Mucosa of stomach (tissue), 1 donor: ENCODE results near the gene TUBA8.

Source experiments
- H3K27me3 ChIP-seq: one replicate; pipeline ENCODE4 v1.7.0; 2013; ENCODE audit warnings: mild to moderate bottlenecking, low read length; ENCODE audit not compliant: control insufficient read depth, insufficient read depth
- H3K36me3 ChIP-seq: one replicate; pipeline ENCODE4 v1.7.0; 2013; ENCODE audit warnings: low read length; ENCODE audit not compliant: control insufficient read depth, insufficient read depth
- H3K4me1 ChIP-seq: one replicate; pipeline ENCODE4 v1.7.0; 2013; ENCODE audit warnings: mild to moderate bottlenecking, low read length; ENCODE audit not compliant: control insufficient read depth, insufficient read depth
- H3K4me3 ChIP-seq: one replicate; pipeline ENCODE4 v1.7.0; 2013; ENCODE audit warnings: low read length
- H3K9ac ChIP-seq: one replicate; pipeline ENCODE4 v1.7.0; 2013; ENCODE audit warnings: mild to moderate bottlenecking, low read length, moderate library complexity
- H3K9me3 ChIP-seq: one replicate; pipeline ENCODE4 v1.7.0; 2013; ENCODE audit warnings: mild to moderate bottlenecking, low read length, moderate library complexity; ENCODE audit not compliant: control insufficient read depth
- donor health status: Pancreatic carcinoma.

TUBA8 gene

DNA sequence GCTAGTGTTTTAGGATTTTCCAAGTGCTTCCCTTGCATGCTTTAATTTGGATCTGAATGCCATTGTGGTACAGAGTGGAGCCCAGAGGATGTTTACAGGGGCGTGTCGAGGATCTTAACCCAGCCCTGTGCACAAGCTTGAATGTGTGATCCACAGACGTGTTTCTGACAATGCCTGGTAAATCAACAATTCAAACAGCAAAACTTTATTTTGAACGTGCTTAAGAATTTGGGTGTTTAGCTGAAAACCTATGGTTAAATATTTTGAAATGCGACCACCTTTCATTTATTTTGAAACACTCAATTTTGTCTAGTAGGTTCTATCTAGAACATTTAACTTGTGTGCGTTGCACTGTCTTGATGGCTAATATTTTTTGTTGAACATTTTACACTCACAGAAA lies 1.8 kb downstream of the TUBA8 start:
- H3K36me3 ChIP-seq: no peaks in the 10 kb centered on the region
- no peak overlapping the region for H3K4me3 ChIP-seq
- no peaks in the 10 kb centered on the region for H3K9me3 ChIP-seq
- no peak overlapping the region for H3K9ac ChIP-seq
- peaks cover 14% of the 10 kb centered on the region for H3K4me1 ChIP-seq
- peaks cover 21% of the 10 kb centered on the region for H3K27me3 ChIP-seq

DNA sequence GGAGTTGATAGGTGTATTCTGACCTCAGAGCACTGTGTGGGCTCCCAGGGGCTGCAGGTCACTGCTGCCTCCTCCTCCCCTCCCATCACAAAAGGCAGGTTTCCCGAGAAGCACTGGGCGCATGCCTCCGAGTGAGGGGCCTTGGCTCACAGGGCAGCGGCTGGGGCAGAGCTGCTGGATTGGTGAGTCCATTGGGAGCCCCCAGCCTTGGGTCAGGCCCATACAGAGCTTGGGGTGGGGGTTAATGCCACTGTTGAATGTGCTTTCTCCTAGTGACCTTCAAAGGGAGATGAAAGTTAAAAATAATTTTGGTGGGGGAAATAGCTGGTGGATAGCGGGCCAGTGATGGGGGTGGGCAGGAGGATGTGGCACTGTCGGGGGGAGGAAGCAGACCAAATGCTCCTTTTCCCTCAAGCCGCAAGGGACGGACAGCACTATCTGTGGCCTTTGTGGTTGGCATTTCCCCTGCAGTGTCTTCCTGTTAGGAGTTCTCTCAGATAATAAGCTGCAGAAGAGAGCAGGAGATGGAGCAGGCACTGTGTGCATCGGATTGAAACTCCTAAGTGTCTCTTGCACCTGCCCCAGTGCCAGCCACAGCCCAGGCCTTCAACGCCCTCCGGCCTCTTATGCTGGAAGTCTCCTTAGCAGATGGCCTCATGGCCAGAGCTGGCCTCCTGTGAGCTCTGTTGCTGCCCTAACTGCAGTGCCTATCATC lies 3.2 kb downstream of the TUBA8 start:
- Histone ChIP-seq H3K4me1 (peaks cover 14% of the 10 kb centered on the region), H3K36me3 (no peaks in the 10 kb centered on the region), H3K27me3 (peaks cover 21% of the 10 kb centered on the region), H3K9me3 (no peaks in the 10 kb centered on the region), H3K9ac (no peak overlapping the region), H3K4me3 (no peak overlapping the region)

DNA sequence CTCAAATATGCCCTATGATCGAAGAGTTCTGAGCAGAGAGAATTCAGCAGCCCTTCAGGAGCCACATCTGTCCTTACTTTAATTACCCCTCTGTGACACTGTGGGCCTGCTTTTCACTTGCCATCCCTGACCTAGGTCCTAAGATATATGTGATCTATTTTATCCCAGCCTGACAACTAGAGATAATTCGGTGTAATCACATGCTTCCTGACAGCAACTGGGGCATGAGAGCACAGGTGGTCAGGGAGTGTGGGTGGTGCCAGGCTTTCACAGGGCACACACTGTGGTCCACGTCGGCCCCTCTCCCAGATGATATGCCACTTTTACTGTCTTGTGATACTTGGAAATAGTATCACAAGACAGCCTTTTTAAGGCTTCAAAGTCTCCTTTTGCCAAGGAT lies 3.9 kb downstream of the TUBA8 start:
- H3K9ac ChIP-seq: no peak overlapping the region

DNA sequence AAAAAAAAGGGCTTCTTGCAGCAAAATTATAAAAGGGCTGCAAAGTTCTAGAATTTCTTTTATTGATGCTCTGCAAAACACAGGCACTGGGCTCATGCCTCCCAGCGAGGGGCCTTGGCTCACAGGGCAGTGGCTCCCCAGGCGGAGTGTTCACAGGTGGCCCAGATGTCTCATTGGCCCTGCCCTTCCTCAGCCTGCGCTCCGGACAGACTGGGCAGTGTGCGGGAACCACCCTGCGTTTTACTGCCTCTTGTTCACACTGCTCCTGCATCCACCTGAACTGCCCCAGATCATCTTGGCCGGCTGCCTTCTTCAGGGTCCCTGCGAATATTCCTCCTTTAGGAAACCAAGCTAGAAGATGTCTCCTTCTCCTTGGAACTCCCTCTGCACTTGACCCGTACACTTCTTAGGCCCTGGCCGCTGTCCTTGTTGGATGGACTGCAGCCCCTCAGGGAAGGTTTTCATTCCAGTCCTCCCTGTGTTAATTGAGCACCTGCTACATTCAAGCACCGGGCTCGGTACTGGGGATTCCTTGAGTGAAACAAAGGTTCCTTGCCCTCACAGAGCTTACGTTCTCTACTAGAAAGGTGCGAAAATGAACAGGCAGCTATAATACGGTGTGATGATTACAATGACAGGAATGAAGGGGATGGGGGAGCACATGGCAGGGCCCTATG lies 4.5 kb downstream of the TUBA8 start:
- Histone ChIP-seq H3K27me3 (peaks cover 16% of the 10 kb centered on the region), H3K9ac (no peak overlapping the region), H3K4me3 (no peak overlapping the region), H3K9me3 (no peaks in the 10 kb centered on the region), H3K4me1 (peaks cover 10% of the 10 kb centered on the region), H3K36me3 (no peaks in the 10 kb centered on the region)

More for the DNA sequence above, 3.9 kb downstream of the TUBA8 start:
- Histone ChIP-seq H3K27me3 (peaks cover 21% of the 10 kb centered on the region), H3K4me1 (peaks cover 14% of the 10 kb centered on the region), H3K9me3 (no peaks in the 10 kb centered on the region), H3K36me3 (no peaks in the 10 kb centered on the region), H3K4me3 (no peak overlapping the region)

DNA sequence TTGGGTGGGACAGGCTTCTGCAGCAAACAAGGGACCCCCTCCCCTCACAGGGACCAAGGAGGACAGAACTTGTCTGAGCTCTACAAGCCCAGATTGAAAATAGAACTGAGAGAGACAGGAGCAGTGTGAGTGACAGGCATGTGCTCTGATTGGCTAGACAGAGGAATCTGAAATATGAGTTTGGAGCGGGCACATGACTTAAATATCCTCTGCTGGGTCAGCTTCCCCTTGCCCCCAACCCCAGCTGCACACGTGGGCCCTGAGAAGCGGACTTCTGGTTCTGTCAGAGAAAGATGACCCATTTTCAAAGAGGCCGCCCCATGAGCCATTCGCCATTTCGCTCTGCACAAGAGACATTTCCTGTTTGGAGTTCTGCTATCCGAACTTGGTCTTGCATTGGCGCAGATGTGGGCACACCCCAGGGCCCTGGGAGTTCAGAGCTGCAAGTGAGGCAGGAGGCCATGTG lies 5.3 kb downstream of the TUBA8 start:
- Histone ChIP-seq H3K9ac (no peak overlapping the region), H3K4me1 (peaks cover 6% of the 10 kb centered on the region)

DNA sequence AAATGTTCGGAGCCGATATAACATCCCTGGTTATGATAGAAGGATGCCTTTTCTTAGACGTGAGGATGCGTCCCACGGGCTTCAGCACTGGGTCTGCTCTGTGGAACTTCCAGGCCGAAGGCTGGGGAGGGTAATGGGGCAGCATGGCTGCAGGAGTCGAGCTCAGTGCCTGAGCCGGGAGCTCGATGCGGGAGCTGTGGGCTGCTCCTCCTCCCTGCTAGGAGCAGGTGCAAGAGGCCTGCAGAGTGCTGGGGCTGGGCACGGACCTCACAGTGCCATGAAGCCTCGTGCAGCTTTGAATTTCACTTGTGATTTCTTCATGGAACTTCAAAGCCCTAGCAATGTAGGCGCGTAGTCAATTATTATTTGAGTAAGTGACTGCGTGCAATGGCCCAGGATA lies 6.0 kb downstream of the TUBA8 start:
- H3K4me3 ChIP-seq: no peak overlapping the region
- H3K4me1 ChIP-seq: no peaks in the 10 kb centered on the region
- H3K9ac ChIP-seq: no peak overlapping the region
- peaks cover 4% of the 10 kb centered on the region for H3K27me3 ChIP-seq
- no peaks in the 10 kb centered on the region for H3K9me3 ChIP-seq
- H3K36me3 ChIP-seq: no peaks in the 10 kb centered on the region

More for the DNA sequence above, 5.3 kb downstream of the TUBA8 start:
- Histone ChIP-seq H3K9me3 (no peaks in the 10 kb centered on the region), H3K4me3 (no peak overlapping the region), H3K27me3 (peaks cover 11% of the 10 kb centered on the region), H3K36me3 (no peaks in the 10 kb centered on the region)

DNA sequence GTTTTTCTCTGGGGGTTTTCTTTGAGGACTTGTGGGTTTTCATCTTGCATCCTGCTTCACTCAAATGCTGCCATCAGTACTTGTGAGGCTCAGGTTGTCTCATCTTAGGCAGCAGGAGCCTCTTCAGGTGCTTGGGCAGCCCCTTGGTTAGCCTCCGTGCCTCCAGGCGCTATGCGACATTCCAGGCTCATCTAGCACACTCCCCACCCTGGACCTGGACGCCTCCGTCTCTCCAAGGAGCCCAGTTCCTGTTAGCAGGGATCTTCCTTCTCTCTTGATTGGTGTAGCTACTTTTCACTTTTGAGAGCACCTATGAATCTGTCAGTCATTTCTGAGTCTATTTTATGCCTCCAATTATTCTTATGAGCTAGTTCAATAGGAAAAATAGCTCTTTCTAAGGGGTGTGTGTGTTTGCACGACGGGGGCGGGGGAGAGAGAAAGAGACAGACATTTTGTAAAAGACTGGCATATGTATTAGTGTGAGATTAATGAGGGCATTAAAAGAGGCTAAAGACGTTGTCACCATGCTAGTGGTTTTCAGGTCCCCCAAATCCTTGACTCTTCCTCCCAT lies 7.8 kb downstream of the TUBA8 start:
- Histone ChIP-seq H3K27me3 (no peaks in the 10 kb centered on the region), H3K9ac (no peak overlapping the region), H3K4me1 (no peaks in the 10 kb centered on the region), H3K36me3 (no peaks in the 10 kb centered on the region), H3K4me3 (no peak overlapping the region), H3K9me3 (no peaks in the 10 kb centered on the region)

DNA sequence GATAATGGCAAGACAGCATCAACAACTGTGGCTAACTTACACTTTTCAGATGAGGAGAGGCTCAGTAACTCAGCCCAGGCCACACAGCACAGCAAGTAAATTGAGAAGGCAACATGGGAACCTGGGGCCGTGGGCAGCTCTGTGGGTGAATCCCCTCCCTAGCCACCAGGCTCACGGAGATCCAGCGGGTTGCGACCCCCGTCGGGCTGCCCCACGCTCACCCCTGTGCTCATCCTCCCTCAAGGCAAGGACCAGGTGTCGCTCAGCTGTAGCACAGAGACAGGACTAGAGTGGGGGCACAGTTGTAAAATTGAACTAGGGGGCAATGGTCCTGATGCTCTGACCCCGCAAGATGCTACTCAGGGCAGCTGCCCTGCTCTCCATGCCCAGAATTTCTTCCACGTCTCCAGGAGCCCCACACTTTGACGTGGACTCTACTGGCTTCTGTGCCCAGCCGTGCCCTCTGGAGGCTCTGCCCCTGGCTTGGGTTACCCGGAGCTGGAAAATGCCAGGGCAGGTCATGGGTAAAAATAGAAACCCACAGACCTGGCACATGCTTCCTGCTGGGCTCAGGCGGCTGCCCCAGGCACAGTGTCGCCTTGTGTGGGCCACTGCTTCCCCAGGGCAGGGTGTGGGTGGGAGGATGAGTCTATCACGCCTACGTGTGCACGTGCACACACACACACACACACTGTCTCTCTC lies 9.0 kb downstream of the TUBA8 start:
- H3K9ac ChIP-seq: no peak overlapping the region
- no peaks in the 10 kb centered on the region for H3K9me3 ChIP-seq
- H3K36me3 ChIP-seq: no peaks in the 10 kb centered on the region
- H3K4me1 ChIP-seq: no peaks in the 10 kb centered on the region
- no peaks in the 10 kb centered on the region for H3K27me3 ChIP-seq
- H3K4me3 ChIP-seq: no peak overlapping the region

DNA sequence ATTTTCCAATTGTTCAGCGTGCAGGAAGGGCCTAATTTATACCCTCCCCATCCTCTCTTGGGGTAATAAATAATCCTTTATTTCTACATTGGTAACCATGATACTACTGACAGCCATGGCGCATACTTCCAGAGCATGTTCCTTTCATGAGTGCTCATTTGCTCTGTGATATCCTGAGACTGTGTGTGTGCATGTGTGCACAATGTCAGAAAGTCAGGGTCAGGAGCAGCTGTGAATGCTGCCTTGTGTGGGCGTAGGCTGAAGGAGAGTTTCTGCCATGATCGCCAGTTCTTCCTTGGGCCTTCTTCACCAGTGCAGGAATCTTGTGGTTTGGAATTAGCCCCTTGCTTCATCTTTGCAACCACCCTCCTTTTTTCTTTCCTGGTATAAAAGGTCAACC lies 10.2 kb downstream of the TUBA8 start:
- no peaks in the 10 kb centered on the region for H3K27me3 ChIP-seq
- no peaks in the 10 kb centered on the region for H3K36me3 ChIP-seq
- H3K9me3 ChIP-seq: no peaks in the 10 kb centered on the region
- H3K4me3 ChIP-seq: no peak overlapping the region
- no peaks in the 10 kb centered on the region for H3K4me1 ChIP-seq
- H3K9ac ChIP-seq: no peak overlapping the region

DNA sequence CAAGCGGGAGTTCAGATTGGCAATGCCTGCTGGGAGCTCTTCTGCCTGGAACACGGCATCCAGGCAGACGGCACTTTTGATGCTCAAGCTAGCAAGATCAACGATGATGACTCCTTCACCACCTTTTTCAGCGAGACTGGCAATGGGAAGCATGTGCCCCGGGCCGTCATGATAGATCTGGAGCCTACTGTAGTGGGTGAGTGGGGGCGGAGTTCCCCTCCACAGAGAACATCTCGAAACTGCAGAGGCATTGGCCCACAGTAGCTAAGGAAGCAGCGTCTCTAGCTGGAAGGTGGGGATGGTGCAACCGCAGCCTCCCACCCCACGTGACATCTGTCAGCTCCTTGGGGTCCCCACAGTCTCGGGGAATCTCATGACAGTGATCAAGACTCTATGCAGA lies 10.9 kb downstream of the TUBA8 start:
- no peaks in the 10 kb centered on the region for H3K9me3 ChIP-seq
- no peaks in the 10 kb centered on the region for H3K36me3 ChIP-seq
- H3K4me1 ChIP-seq: no peaks in the 10 kb centered on the region
- H3K27me3 ChIP-seq: no peaks in the 10 kb centered on the region
- H3K4me3 ChIP-seq: no peak overlapping the region
- H3K9ac ChIP-seq: no peak overlapping the region

DNA sequence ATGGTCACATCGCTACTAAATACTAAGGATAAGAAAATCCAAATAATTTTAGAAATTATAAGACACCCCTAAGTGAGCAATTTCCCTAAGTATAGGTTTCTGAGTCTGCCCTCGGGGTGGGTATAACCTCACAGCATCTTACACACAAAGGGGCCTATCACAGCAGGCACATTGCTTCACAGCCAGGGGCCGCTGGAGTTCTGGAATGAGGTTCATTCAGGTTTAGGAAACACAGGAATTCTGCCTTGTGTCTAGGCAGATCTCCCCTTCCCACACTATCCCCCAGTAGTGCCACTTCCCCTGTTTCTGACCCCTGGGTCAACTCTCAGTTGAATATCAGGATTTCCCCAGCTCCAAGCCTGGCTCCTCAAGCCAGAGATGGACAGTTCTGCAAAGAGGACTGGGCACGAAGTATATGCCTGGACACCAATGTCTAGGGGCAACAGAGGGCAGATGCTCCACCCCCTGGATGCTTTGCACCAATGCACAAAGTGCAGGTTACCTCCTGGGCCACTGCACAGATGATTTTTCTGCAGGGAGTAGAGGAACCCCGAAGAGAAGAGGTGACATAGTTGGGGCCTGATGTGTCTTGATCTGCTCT lies 11.4 kb downstream of the TUBA8 start:
- no peaks in the 10 kb centered on the region for H3K9me3 ChIP-seq
- H3K4me1 ChIP-seq: no peaks in the 10 kb centered on the region
- no peaks in the 10 kb centered on the region for H3K27me3 ChIP-seq
- no peaks in the 10 kb centered on the region for H3K36me3 ChIP-seq
- H3K4me3 ChIP-seq: no peak overlapping the region
- H3K9ac ChIP-seq: no peak overlapping the region
